ENCODE data around the gene HAUS7. TPM values are rescaled to one million over a fixed set of nuclear protein-coding genes. Genes with fewer than 3 reads are reported as not detected.

Gene HAUS7
- polyA plus RNA-seq, 3 donors: 9.0 to 54.8 (median 22.3) TPM

GRCh38 chrX:153426204-153426603 is 44.2 kb downstream of the HAUS7 start:
- WGBS, 3 donors: 84 to 94% (median 94%) methylated on average over 3 of the region's 3 CpGs
- H3K27ac ChIP-seq (ENCODE audit: low read depth, low read length): no peak overlapping the region

GRCh38 chrX:153423652-153424051 is 46.7 kb downstream of the HAUS7 start:
- WGBS, 3 donors: 52 to 80% (median 68%) methylated on average over 8 of the region's 8 CpGs
- no peak overlapping the region for H3K27ac ChIP-seq (ENCODE audit: low read depth, low read length)

GRCh38 chrX:153421856-153422255 is 48.5 kb downstream of the HAUS7 start:
- H3K27ac ChIP-seq (ENCODE audit: low read depth, low read length): no peak overlapping the region
- WGBS, 3 donors: 87 to 95% (median 88%) methylated on average over 7 to 18 of the region's 18 CpGs

GRCh38 chrX:153420851-153421599 is 49.4 kb downstream of the HAUS7 start:
- H3K27ac ChIP-seq (ENCODE audit: low read depth, low read length): no peak overlapping the region
- WGBS, 3 donors: 93 to 97% (median 94%) methylated on average over 64 to 91 of the region's 91 CpGs

- H3K27ac ChIP-seq (ENCODE audit: low read depth, low read length): no peak overlapping the region
- 87 to 99% (median 93%) methylated on average over 8 of the region's 8 CpGs for WGBS, 3 donors
Observed at GRCh38 chrX:153417637-153418036, 52.7 kb downstream of the HAUS7 start.

- H3K27ac ChIP-seq (ENCODE audit: low read depth, low read length): no peak overlapping the region
- WGBS, 3 donors: 42 to 66% (median 57%) methylated on average over 12 of the region's 12 CpGs
Observed at GRCh38 chrX:153416781-153417450, 53.5 kb downstream of the HAUS7 start.

GRCh38 chrX:153414856-153415510 is 55.4 kb downstream of the HAUS7 start:
- no peak overlapping the region for H3K27ac ChIP-seq (ENCODE audit: low read depth, low read length)
- WGBS, 3 donors: 44 to 67% (median 57%) methylated on average over 9 of the region's 9 CpGs

- no peak overlapping the region for H3K27ac ChIP-seq (ENCODE audit: low read depth, low read length)
- WGBS, 3 donors: 78 to 93% (median 88%) methylated on average over 9 to 11 of the region's 11 CpGs
Observed at GRCh38 chrX:153413731-153414130, 56.6 kb downstream of the HAUS7 start.

GRCh38 chrX:153412746-153413720 is 57.3 kb downstream of the HAUS7 start:
- H3K27ac ChIP-seq (ENCODE audit: low read depth, low read length): no peak overlapping the region
- 74 to 83% (median 77%) methylated on average over 15 to 23 of the region's 23 CpGs for WGBS, 3 donors

- no peak overlapping the region for H3K27ac ChIP-seq (ENCODE audit: low read depth, low read length)
- WGBS, 3 donors: 27 to 60% (median 57%) methylated on average over 17 of the region's 17 CpGs
Observed at GRCh38 chrX:153411988-153412574, 58.3 kb downstream of the HAUS7 start.

- WGBS, 3 donors: 0 to 23% (median 1%) methylated on average over 22 to 72 of the region's 75 CpGs
- no peak within 1 kb of the TSS for H3K27ac ChIP-seq (ENCODE audit: low read depth, low read length)
Observed at GRCh38 chrX:153411255-153411987, 59.0 kb downstream of the HAUS7 start, which contains the start of gene ZFP92. Gene ZFP92 (plus strand): TSS chrX:153411472. CDS start chrX:153418323, 6,851 bp downstream.

GRCh38 chrX:153410888-153411254 is 59.5 kb downstream of the HAUS7 start:
- WGBS, 3 donors: 42 to 53% (median 52%) methylated on average over 10 to 12 of the region's 12 CpGs
- H3K27ac ChIP-seq (ENCODE audit: low read depth, low read length): no peak overlapping the region

- H3K27ac ChIP-seq (ENCODE audit: low read depth, low read length): no peak overlapping the region
- 77 to 93% (median 80%) methylated on average over 11 to 15 of the region's 15 CpGs for WGBS, 3 donors
Observed at GRCh38 chrX:153410373-153410772, 60.0 kb downstream of the HAUS7 start.

- no peak overlapping the region for H3K27ac ChIP-seq (ENCODE audit: low read depth, low read length)
- 65 to 90% (median 83%) methylated on average over 12 to 30 of the region's 30 CpGs for WGBS, 3 donors
Observed at GRCh38 chrX:153409414-153410101, 60.8 kb downstream of the HAUS7 start.

GRCh38 chrX:153408871-153409351 is 61.5 kb downstream of the HAUS7 start:
- WGBS, 3 donors: 82 to 98% (median 90%) methylated on average over 10 to 12 of the region's 12 CpGs
- H3K27ac ChIP-seq (ENCODE audit: low read depth, low read length): no peak overlapping the region

GRCh38 chrX:153408221-153408721 is 62.1 kb downstream of the HAUS7 start:
- H3K27ac ChIP-seq (ENCODE audit: low read depth, low read length): no peak overlapping the region
- 68 to 94% (median 83%) methylated on average over 6 to 10 of the region's 10 CpGs for WGBS, 3 donors

Data from adipose tissue (tissue), 3 donors.